Tibial nerve (tissue), 4 donors: ENCODE results near the gene VWC2. TPM values are rescaled to one million over a fixed set of nuclear protein-coding genes. Genes with fewer than 3 reads are reported as not detected.

Experiments
- DNase-seq, 2 donors: peaks; one replicate each; pipeline ENCODE4 v3.0.0-alpha.2; 2019; ENCODE audit warnings: low spot score in 2 of 2
- H3K27ac ChIP-seq, 4 donors: fragments of 200-600 bp; sonication (generic) in 3 of 4; one replicate each; pipeline ENCODE4 v1.5.1; 2017 to 2019; ENCODE audit warnings: mild to moderate bottlenecking in 1 of 4
- H3K27me3 ChIP-seq, 2 donors: fragments of 200-600 bp; sonication (generic) in 1 of 2; one replicate each; pipeline versions ENCODE4 v1.5.1 to v1.6.0; 2017 to 2019
- H3K36me3 ChIP-seq, 3 donors: fragments of 200-600 bp; sonication (generic); one replicate each; pipeline ENCODE4 v1.5.1; 2018 to 2019
- H3K4me1 ChIP-seq, 4 donors: fragments of 200-600 bp; sonication (generic) in 3 of 4; one replicate each; pipeline ENCODE4 v1.5.1; 2017 to 2019
- H3K4me3 ChIP-seq, 4 donors: fragments of 200-600 bp; sonication (generic) in 3 of 4; one replicate each; pipeline ENCODE4 v1.5.1; 2017 to 2019; ENCODE audit warnings: mild to moderate bottlenecking in 1 of 4, moderate library complexity in 1 of 4
- H3K9me3 ChIP-seq, 4 donors: fragments of 200-600 bp; sonication (generic) in 3 of 4; one replicate each; pipeline ENCODE4 v1.5.1; 2017 to 2019
- EP300 ChIP-seq, 2 donors: sonication (generic); formaldehyde crosslinking; IDR thresholded peaks; one replicate each; pipeline ENCODE4 v1.6.1; 2017; ENCODE audit warnings: antibody characterized with exemption in 2 of 2, mild to moderate bottlenecking in 1 of 2
- POLR2A ChIP-seq, 2 donors: fragments of 450-650 bp; IDR thresholded peaks; one replicate each; pipeline ENCODE4 v1.6.1; 2017; ENCODE audit warnings: antibody characterized with exemption in 2 of 2, mild to moderate bottlenecking in 2 of 2, moderate library complexity in 2 of 2
- WGBS, 2 donors: methylation state at CpG; one replicate each; pipeline ENCODE4 v1.1.5; 2018; 5-methylcytosine and 5-hydroxymethylcytosine counted together
- total RNA-seq, 4 donors: library from RNA; depleted of rRNA; stranded (reverse); fragments of >200 nt; gene quantifications; one replicate each; pipeline ENCODE4 v1.1.0, GENCODE V29; 2016
- TF ChIP-seq, protein P1 (sequence below), 5 experiments: fragments of 200-600 bp in 3 of 5; fragments of 450-650 bp in 2 of 5; sonication (generic) in 3 of 5; IDR thresholded peaks; one replicate each; pipeline ENCODE4 v1.5.1; 2016 to 2019; ENCODE audit warnings: antibody characterized with exemption in 5 of 5, mild to moderate bottlenecking in 3 of 5, moderate library complexity in 2 of 5

VWC2 gene
- total RNA-seq, 4 donors from 2014 or later, result under 0.01 to 0.20 (median under 0.01) TPM

GRCh38 chr7:49928787-49929186 lies 155.3 kb downstream of the VWC2 start:
- Histone ChIP-seq H3K4me1 (no peaks in the 10 kb centered on the region), H3K27ac (no peak overlapping the region), H3K36me3 (no peaks in the 10 kb centered on the region), H3K9me3 (peaks cover 0 to 13% (median 0%) of the 10 kb centered on the region in 4 donors), H3K27me3 (no peaks in the 10 kb centered on the region), H3K4me3 (no peak overlapping the region)
- TF ChIP-seq EP300 (IDR thresholded peaks at IDR 0.05) (no peak), POLR2A (IDR thresholded peaks at IDR 0.05) (no peak)
- TF ChIP-seq, protein P1, sequence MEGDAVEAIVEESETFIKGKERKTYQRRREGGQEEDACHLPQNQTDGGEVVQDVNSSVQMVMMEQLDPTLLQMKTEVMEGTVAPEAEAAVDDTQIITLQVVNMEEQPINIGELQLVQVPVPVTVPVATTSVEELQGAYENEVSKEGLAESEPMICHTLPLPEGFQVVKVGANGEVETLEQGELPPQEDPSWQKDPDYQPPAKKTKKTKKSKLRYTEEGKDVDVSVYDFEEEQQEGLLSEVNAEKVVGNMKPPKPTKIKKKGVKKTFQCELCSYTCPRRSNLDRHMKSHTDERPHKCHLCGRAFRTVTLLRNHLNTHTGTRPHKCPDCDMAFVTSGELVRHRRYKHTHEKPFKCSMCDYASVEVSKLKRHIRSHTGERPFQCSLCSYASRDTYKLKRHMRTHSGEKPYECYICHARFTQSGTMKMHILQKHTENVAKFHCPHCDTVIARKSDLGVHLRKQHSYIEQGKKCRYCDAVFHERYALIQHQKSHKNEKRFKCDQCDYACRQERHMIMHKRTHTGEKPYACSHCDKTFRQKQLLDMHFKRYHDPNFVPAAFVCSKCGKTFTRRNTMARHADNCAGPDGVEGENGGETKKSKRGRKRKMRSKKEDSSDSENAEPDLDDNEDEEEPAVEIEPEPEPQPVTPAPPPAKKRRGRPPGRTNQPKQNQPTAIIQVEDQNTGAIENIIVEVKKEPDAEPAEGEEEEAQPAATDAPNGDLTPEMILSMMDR (IDR thresholded peaks at IDR 0.05), result no peak
- WGBS, 2 donors, result 88 to 90% methylated on average over 2 of the region's 2 CpGs
- no peak for DNase-seq

GRCh38 chr7:49931627-49932026 lies 158.2 kb downstream of the VWC2 start:
- 81 to 94% methylated on average over 2 of the region's 2 CpGs for WGBS, 2 donors
- DNase-seq, result no peak
- Histone ChIP-seq H3K9me3 (peaks cover 0 to 13% (median 0%) of the 10 kb centered on the region in 4 donors), H3K4me1 (no peaks in the 10 kb centered on the region), H3K36me3 (no peaks in the 10 kb centered on the region), H3K4me3 (no peak overlapping the region), H3K27ac (no peak overlapping the region), H3K27me3 (no peaks in the 10 kb centered on the region)
- no peak for TF ChIP-seq EP300 (IDR thresholded peaks at IDR 0.05)

GRCh38 chr7:49937608-49938007 lies 164.2 kb downstream of the VWC2 start:
- Histone ChIP-seq H3K4me3 (no peak overlapping the region), H3K27me3 (no peaks in the 10 kb centered on the region), H3K27ac (no peak overlapping the region), H3K36me3 (no peaks in the 10 kb centered on the region), H3K9me3 (peaks cover 0 to 21% (median 2%) of the 10 kb centered on the region in 4 donors), H3K4me1 (no peaks in the 10 kb centered on the region)
- TF ChIP-seq EP300 (IDR thresholded peaks at IDR 0.05), result no peak
- TF ChIP-seq, protein P1 (IDR thresholded peaks at IDR 0.05), result no peak
- no peak for TF ChIP-seq POLR2A (IDR thresholded peaks at IDR 0.05)
- 72 to 91% methylated on average over 2 of the region's 2 CpGs for WGBS, 2 donors
- DNase-seq, result no peak
